GM12865 (cell line): ENCODE results near the gene CTNNA1.

Experiments used
- DNase-seq: peaks from one replicate; pipeline ENCODE4 v3.0.0; 2010; ENCODE audit warnings: low read depth
- H3K4me3 ChIP-seq: 2 replicates; pipeline ENCODE4 v1.5.1; 2011; ENCODE audit warnings: mild to moderate bottlenecking, low read depth, low read length, control low read depth
- CTCF ChIP-seq: IDR thresholded peaks from 2 replicates; pipeline ENCODE4 v1.5.1; 2011; ENCODE audit warnings: low read length, control low read depth, low read depth, inconsistent platforms; ENCODE audit not compliant: insufficient read depth; ENCODE audit errors: missing control alignments

CTNNA1 gene

GRCh38 chr5:138954257-138955012 lies 201.2 kb downstream of the CTNNA1 start:
- no peak for TF ChIP-seq CTCF
- no peak for DNase-seq
- H3K4me3 ChIP-seq: no peak overlapping the region

DNA sequence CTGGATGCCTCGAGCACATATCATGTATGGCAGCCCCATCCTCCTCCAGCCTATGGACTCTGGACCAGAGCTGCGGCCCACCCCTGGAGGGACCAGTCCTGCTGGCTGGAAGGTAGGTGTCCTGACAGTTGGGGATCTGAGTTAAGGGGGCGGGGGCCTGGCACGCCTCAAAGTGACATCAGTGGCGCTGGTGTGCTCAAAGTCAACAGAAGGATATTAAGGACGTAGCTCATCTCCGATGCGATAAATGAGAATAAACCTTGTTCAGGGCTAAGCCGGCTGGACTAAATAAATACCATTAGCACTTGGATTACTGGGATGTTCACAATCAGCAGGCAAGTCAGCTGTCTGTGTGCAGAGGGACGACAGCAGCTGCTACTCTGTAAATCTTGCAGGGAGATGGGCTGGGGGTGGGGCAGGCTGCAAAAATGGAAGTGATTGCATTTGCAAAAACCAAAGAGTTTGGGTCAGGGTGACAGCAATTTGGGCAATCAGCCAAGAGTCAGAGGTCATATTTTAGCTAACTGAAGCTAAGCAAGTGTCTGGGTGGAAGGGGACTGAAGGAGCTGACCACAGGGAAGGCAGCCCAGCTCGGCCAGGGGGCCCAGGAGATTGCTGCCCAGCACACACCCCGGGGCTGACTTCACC lies 201.9 kb downstream of the CTNNA1 start:
- DNase-seq: no peak
- TF ChIP-seq CTCF: no peak
- no peak overlapping the region for H3K4me3 ChIP-seq

DNA sequence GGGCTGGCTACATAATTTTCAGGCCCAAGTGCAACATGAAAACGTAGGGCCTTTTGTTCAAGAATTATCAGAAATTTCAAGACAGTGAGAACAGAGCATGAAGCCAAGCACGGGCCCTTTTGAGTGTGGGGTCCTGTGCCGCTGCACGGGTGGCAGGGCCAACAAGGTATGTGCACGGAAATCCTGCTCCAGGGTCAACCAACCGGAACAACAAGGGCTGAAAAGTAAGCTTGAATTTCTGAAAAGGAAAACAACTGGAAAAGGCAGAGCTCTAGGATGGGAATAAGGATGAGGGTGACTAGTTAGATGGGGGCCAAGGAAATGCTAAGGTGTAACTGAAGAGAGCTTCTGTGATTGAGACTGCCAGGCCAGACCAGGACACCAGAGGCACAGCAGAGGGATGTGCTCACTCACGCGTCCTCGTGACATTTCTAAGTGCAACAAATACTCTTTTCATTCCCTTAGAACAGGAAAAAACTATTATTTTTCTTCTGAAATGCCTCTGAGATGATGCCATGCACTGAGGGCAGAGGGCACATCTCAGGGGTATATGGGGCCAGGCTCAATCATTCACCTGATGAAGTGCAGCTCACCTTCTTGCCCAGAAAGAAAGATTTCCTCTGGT lies 202.6 kb downstream of the CTNNA1 start:
- DNase-seq: no peak
- TF ChIP-seq CTCF: no peak
- no peak overlapping the region for H3K4me3 ChIP-seq

- no peak overlapping the region for H3K4me3 ChIP-seq
- no peak for DNase-seq
Measured at GRCh38 chr5:138956801-138957200, 203.6 kb downstream of the CTNNA1 start.

DNA sequence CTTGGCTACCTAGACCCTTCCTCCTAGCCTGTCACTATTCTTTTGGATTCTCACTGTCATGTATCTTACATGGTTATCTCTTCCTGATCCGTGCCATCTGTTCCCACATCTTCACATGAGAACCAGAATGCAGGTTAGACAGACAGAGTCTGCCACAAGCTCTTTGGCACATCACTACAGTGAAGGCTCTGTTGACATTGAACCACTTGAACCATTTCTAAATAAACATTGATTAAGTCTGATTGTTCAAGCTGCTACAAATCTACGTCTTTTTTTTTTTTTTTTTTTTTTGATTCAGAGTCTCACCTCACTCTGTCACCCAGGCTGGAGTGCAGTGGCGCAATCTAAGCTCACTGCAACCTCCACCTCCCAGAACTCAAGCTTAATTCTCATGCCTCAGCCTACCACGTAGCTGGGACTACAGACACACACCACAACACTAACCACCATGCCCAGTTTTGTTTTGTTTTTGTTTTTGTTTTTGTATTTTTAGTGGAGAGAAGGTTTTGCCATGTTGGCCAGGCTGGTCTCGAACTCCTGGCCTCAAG lies 207.0 kb downstream of the CTNNA1 start:
- no peak for DNase-seq
- TF ChIP-seq CTCF: no peak
- H3K4me3 ChIP-seq: no peak overlapping the region

More at GRCh38 chr5:138956801-138957200, 203.6 kb downstream of the CTNNA1 start:
- no peak for TF ChIP-seq CTCF

GRCh38 chr5:138961221-138961620 lies 208.0 kb downstream of the CTNNA1 start:
- DNase-seq: no peak
- no peak for TF ChIP-seq CTCF
- H3K4me3 ChIP-seq: no peak overlapping the region
